Subcutaneous adipose tissue (tissue), 4 donors: ENCODE results near the gene MADCAM1. TPM values are rescaled to one million over a fixed set of nuclear protein-coding genes. Genes with fewer than 3 reads are reported as not detected.

Experiments
- CTCF ChIP-seq: fragments of 450-650 bp; IDR thresholded peaks from one replicate; pipeline ENCODE4 v1.5.1; 2016; ENCODE audit warnings: low read depth, mild to moderate bottlenecking, control low read depth, antibody characterized with exemption, moderate library complexity
- total RNA-seq, 4 donors: library from RNA; depleted of rRNA; stranded (reverse); fragments of >200 nt; gene quantifications; one replicate each; pipeline ENCODE4 v1.1.0, GENCODE V29; 2016

MADCAM1 gene
- total RNA-seq, 4 donors from 2014 or later, result 0.38 to 0.68 TPM; not detected in 2

- no peak for TF ChIP-seq CTCF
Observed at GRCh38 chr19:455851-456546, 40.3 kb upstream of the MADCAM1 start.

GRCh38 chr19:456547-457110, 39.7 kb upstream of the MADCAM1 start:
- TF ChIP-seq CTCF, result no peak

- TF ChIP-seq CTCF, result no peak
Observed at GRCh38 chr19:457636-458035, 38.6 kb upstream of the MADCAM1 start.

DNA sequence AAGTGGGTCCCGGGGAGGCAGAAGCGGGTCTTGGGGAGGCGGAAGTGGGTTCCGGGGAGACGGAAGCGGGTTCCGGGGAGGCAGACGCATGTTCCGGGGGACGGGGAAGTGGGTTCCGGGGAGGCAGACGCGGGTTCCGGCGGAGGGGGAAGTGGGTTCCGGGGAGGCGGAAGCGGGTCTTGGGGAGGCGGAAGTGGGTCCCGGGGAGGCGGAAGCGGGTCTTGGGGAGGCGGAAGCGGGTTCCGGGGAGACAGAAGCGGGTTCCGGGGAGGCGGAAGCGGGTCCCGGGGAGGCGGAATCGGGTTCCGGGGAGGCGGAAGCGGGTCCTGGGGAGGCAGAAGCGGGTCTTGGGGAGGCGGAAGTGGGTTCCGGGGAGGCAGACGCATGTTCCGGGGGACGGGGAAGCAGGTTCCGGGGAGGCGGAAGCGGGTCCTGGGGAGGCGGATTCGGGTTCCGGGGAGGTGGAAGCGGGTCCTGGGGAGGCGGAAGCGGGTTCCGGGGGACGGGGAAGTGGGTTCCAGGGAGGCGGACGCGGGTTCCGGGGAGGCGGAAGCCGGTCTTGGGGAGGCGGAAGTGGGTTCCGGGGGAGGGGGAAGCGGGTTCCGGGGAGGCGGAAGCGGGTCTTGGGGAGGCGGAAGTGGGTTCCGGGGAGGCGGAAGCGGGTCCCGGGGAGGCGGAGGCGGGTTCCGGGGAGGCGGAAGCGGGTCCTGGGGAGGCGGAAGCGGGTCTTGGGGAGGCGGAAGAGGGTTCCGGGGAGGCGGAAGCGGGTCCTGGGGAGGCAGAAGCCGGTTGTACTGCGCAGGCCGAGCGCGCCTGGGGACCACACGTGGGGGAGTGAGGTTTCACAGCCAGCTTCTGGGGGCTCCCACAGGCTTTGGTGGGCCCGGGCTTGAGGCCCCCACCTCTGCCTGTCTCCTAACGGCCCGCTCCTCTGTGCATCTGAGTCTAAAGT, 37.9 kb upstream of the MADCAM1 start:
- TF ChIP-seq CTCF, result no peak

DNA sequence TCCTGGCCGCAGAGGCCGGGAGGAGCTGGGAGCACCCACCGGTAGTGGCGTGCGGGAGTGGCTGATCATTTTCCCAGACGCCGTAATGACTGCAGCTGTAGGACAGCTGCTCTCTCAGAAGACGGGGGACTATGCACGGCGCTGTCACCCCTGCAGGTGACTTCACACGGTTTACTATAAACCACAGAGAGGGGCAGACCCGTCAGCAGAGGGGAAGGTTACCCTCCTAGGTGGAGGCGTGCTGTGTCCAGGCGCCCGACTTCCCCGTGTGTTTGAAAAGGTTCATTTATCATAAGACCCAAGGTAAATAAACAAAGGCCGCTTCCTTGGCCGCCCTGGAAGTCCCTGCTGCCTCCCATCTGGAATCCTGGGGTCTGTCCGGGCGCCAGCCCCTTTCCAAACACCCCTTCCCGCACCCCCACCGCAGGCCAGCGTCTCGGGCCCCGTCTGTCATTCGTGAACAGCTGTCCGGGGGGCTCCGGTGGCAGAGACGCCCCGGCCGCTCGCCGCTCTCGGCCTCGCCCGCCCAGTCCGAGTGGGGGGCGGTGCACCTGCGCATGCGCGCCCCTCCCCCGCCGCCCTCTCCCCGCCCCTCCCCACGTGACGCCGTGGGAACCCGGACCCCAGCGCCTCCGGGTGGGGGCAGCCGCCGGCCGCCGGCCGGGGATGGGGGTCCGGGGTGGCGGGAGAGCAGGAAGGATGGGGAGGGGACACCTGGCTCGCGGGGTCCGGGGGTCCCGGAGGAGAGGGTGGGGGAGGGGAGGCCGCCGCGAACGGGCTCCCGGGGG, 36.4 kb upstream of the MADCAM1 start:
- TF ChIP-seq CTCF, result no peak

DNA sequence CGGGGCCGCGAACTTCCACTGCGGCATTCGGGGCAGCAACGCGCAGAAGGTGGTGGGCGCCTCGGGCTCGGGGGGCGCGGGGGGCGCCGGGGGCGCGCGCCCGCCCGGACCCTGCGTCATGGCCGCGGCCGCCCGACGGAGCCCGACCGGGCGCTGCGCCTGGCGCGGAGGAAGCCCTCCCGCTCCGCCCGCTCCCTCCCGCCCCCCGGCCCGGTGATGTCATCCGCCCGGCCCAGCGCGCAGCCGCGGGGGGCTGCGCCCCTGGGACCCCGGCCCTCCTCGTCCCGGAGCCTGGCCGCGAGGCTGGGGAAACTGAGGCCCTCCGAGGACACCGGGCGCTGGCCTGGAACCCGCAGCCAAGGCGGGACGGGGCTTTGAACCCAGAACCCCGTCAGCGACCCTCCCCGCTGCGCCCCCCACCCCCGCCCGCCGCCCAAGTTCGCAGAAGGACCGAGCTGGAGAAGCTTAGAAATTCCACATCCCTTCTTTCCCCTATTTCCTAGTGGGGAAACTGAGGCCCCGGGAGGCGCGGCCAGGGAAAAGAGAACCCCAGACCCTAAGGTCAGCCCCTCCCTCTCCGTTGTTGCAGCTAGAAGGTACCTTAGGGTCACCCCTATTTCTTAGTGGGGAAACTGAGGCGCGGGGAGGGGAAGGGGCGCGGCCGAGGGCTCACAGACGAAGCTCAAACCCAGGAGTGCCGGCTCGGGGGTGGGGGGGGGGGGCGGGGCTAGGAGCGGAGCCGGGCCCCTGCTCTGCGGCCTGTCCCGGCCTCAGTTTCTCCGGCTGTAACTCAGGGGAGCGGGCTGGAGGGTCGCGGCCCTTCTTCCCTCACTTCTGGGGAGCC, 35.2 kb upstream of the MADCAM1 start, which contains the start of gene SHC2:
Gene SHC2, minus strand, starts transcription at position 157 of the 844 bp plus-strand sequence. Its CDS starts 37 bp downstream, at position 120.
- TF ChIP-seq CTCF, result no peak
